Stimulated activated CD4-positive, alpha-beta T cell treated with anti-CD3 and anti-CD28 coated beads, Interleukin-2, amount 100 ng/mL, for 4 hours (primary cell): ENCODE measurements around the gene L3MBTL1.

ENCODE experiments used
- DNase-seq: peaks from one replicate; pipeline ENCODE4 v3.0.0-alpha.2; 2020; ENCODE audit warnings: low read depth

The L3MBTL1 gene

GRCh38 chr20:43535370-43536004 lies 28.0 kb downstream of the L3MBTL1 start:
- DNase-seq, result no peak

- DNase-seq, result no peak
Measured at GRCh38 chr20:43536041-43536816, 28.7 kb downstream of the L3MBTL1 start.

DNA sequence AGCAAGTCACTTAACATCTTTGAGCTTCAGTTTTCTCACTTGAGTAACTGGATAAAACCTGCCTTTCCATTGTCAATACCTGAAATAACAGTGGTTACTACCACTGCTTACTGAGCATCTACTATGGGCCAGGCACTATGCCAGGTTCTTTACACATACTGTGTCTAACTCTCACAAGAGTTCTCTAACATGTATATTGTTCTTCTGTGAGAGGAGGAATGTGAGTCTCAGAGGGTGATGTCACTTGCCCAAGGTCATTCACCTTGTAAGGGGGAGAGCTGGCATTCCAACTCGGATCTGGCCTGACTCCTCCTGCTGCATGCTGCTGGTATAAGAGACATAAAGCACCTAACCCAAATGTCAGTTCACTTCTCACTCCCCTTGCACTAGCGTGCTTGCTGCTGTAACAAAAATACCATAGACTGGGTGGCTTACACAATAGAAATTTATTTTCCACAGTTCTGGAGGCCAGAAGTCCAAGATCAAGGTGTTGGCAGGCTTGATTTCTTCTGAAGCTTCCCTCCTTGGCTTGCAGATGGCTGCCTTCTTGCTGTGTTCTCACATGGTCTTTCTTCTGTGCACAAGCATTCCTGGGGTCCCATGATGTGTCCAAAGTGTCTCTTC lies 29.4 kb downstream of the L3MBTL1 start:
- DNase-seq, result no peak

GRCh38 chr20:43537921-43538877 lies 30.7 kb downstream of the L3MBTL1 start:
- DNase-seq, result peak; percentile 21

GRCh38 chr20:43538878-43539700 lies 31.6 kb downstream of the L3MBTL1 start:
- no peak for DNase-seq

DNA sequence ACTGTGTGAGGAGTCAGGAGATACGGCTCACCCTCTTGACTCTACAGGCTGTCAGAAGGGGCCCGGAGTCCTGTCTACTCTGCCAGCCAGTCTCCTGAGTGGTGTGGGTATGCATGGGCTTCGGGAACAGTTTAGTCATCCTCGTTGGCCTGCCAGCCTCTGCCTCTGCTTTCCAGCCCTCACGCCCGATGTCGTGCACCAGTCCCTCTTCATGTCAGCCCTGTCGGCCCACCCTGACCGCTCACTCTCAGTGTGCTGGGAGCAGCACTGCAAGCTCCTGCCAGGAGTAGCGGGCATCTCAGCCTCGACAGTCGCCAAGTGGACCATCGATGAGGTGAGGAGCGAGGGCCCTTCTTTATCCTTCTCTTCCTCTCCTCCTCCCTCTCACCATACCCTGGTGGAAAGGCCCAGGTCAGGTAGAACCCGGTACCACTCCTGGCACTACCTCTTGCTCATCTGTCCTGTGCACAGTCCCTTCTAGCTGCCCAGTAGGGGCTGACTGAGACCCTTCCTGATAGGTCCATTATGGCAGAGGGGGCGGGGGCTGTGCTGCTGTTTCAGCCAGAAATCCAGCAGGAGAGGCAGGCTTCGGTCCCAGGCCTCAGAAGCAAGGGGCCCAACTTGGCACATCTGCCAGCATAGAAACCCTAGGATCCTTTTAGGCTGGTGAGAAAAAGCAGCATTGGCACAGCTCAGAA lies 32.6 kb downstream of the L3MBTL1 start:
- no peak for DNase-seq

- no peak for DNase-seq
Measured at GRCh38 chr20:43540673-43541060, 33.2 kb downstream of the L3MBTL1 start.

- no peak for DNase-seq
Measured at GRCh38 chr20:43541214-43541613, 33.7 kb downstream of the L3MBTL1 start.

DNA sequence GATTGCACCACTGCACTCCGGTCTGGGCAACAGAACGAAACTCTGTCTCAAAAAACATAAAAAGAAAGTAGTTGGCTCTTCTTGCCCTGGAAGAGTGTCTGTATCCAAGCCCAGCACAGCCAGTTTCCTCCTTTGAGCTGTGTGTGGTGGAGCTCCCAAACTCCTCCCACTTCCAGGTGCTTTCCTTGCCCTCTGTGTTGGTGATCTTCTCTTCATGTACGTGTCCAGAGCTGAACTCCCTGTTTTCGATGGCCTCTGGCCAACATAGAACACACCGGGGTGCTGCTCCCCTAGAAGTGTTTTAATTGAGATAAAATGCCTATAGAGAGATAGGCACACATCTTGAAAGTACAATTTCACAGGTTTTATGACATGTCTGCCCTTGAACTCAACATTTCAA lies 34.7 kb downstream of the L3MBTL1 start:
- DNase-seq, result no peak

DNA sequence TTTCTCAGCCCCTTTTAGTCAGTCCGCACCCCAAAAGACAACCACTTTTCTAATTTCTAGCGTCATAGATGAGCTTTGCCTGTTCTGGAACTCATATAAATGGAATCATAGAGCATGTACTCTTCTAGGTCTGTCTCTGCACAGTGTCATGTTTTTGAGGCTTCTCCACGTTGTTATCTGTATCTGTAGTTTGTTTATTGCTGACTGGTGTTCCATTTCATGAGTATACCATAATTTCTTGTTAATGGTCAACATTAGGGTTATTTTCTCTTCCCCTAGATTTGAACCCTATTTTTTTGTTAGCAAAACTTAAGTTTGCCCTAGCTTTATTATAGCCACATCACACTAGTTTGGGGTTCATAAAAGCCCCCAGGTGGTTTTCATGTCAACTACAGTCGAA lies 35.2 kb downstream of the L3MBTL1 start:
- no peak for DNase-seq

GRCh38 chr20:43543138-43543537 lies 35.6 kb downstream of the L3MBTL1 start:
- DNase-seq, result no peak

- DNase-seq, result no peak
Measured at GRCh38 chr20:43544501-43544900, 37.0 kb downstream of the L3MBTL1 start.

DNA sequence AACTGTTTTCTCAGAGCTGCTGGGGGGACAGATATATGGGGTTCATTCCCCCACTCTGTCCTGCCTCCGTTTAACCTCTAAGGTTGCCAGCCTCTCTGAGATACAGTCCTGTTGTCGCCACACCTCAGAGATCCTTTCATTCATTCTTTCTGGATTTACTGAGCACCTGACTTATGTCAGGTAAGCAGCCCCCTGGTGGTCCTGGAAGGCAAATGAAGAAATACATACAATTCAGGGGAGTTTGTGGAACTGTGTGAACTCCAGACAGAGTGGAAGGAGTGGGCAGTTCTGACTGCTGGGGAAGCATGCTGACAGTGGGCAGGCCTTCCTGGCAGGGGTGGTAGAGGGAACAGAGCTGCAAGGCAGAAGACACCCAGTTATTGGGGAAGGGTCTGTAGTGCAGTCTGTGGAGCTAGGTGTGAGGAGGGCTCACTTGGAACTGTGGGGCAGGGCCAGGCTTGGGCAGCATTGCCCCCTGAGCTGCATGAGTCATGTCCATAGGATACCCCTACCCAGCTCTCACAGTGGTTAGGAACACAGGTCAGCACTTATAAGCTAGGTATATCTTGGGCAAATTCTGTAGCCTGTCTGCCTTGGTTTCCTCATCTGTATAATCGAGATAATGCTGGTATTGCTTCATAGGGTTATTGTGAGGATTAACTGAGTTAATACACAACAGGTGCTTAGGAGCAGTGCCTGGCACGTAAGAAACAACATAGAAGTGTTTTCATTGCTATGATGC lies 38.5 kb downstream of the L3MBTL1 start:
- no peak for DNase-seq

DNA sequence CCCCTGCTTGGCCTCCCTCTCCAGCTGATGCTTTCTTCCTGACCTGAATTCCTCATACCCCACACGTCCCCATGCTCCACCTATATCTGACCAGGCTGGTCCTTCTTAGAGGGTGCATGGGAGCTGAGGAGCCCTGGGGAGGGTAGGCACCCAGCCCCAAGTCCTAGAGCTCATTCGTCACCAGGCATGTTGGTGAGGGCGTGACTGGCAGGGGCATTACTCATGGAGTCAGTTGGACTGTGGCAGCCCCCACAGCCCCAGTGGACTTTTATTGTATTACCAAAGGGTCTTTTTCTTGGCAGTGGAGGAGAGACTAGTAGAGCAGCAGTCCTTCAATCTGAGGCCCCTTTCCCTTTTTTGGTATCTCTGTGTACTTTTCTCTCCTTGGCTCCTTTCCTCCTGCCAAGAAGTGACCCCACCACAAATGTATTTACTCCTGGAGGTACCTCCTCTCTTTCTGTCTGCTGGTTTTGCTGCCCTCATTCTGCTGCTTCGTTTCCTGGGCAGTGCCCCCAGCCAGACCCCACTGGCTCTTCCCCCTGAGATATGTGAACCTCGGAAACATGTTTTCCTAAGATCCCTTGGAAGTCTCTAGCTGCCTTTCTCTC lies 40.9 kb downstream of the L3MBTL1 start:
- no peak for DNase-seq

DNA sequence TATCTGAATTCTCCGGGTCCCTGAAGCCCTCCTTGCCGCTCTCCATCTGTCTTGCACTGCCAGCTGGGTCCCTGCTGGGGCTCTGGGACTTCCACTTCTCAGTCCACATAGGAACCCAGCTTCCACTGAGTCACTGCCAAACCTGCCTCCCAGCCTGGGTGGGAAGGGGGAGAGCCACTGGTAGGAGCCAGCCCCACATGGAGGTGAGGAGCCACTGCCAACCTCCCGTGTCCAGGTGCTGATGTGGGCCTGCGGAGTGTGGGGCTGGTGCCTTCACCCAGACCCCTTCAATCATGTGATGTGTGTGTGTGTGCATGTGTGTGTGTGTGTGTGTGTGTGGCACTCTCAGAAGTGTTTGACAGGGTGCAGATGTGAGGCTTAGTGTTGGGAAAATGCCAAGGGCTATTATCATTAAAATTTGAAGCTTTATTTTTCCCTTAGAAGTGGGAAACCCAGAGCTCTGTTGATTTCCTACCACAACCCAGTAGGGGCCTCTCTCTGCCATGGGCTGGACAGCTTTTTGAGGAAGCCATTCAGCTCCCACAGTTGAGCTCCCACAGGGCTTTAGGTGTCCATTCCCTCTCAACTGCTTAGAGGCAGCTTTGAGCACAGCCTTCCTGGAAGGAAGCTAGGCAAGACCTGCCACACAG lies 42.0 kb downstream of the L3MBTL1 start:
- DNase-seq, result no peak

DNA sequence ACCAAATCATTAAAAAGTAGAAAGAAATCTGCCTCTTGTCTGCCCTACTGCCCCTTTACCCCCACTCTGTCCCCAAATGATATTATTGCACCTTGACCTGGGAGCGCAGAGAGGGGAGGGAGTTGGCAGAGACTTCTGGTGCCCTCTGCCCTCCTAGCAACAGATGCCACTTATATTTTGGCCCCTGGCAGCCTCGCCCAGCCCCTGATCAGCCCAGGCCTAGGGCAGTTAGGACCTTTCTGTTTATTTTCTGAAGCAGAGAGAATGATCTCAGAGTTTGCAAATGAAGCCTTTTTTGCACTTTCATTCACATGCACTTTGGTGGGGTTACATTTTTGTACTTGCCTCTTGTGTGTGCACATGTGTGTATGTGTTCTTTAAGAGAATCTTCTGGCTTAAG lies 43.0 kb downstream of the L3MBTL1 start:
- no peak for DNase-seq

DNA sequence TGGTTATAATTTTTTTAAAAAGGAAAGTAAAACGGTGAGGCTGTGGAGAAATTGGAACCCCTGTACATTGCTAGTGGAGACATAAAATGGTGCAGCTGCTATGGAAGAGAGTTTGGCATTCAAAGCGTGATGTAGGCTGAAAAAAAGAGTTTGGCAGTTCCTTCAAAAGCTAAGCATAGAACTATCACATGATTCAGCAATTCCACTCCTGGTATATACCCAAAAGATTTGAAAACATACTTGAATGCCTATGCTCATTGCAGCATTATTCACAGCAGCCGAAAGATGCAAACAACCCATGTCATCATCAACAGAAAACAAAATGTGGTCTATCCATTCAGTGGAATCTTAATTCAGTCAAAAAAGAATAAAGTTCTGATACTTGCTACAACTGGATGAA lies 46.9 kb downstream of the L3MBTL1 start:
- no peak for DNase-seq

- DNase-seq, result no peak
Measured at GRCh38 chr20:43558412-43559146, 51.1 kb downstream of the L3MBTL1 start, which contains the start of gene SGK2. SGK2 (plus strand) TSS chr20:43559027; CDS start chr20:43566496, 7,469 bp downstream.
